NCI-H2029 (cell line): ENCODE measurements around the gene LDB3.

Source experiments
- DNase-seq: peaks from one replicate; lab custom pipeline; 2025; lab: John Stamatoyannopoulos, UW

The LDB3 gene

GRCh38 chr10:86651631-86652331, 16.5 kb upstream of the LDB3 start:
- no peak for DNase-seq

- peak; percentile 56 for DNase-seq
Observed at GRCh38 chr10:86652361-86653202, 15.7 kb upstream of the LDB3 start.

- DNase-seq = no peak
Observed at GRCh38 chr10:86653379-86653778, 14.9 kb upstream of the LDB3 start.

GRCh38 chr10:86653987-86654386, 14.3 kb upstream of the LDB3 start:
- DNase-seq = no peak

GRCh38 chr10:86654411-86655172, 13.7 kb upstream of the LDB3 start, which contains the start of gene OPN4:
TSS of gene OPN4 (plus strand) at chr10:86654547. CDS start at chr10:86654784, 237 bp downstream.
- DNase-seq = no peak

- no peak for DNase-seq
Observed at GRCh38 chr10:86655173-86655540, 13.2 kb upstream of the LDB3 start.

- DNase-seq = no peak
Observed at GRCh38 chr10:86655596-86655995, 12.7 kb upstream of the LDB3 start.

- no peak for DNase-seq
Observed at GRCh38 chr10:86657011-86657395, 11.3 kb upstream of the LDB3 start.

- no peak for DNase-seq
Observed at GRCh38 chr10:86657396-86658011, 10.8 kb upstream of the LDB3 start.

GRCh38 chr10:86658261-86658741, 10.0 kb upstream of the LDB3 start:
- DNase-seq = no peak

- DNase-seq = no peak
Observed at GRCh38 chr10:86658751-86659150, 9.6 kb upstream of the LDB3 start.

- DNase-seq = no peak
Observed at GRCh38 chr10:86659161-86659691, 9.1 kb upstream of the LDB3 start.

GRCh38 chr10:86659721-86660453, 8.4 kb upstream of the LDB3 start:
- no peak for DNase-seq

- DNase-seq = no peak
Observed at GRCh38 chr10:86661161-86662025, 6.9 kb upstream of the LDB3 start.

GRCh38 chr10:86662186-86663045, 5.9 kb upstream of the LDB3 start:
- no peak for DNase-seq

GRCh38 chr10:86663046-86663345, 5.3 kb upstream of the LDB3 start:
- DNase-seq = no peak

- no peak for DNase-seq
Observed at GRCh38 chr10:86663576-86664339, 4.6 kb upstream of the LDB3 start.
